Stomach (tissue), 4 donors: ENCODE measurements around the gene TRHDE.

Experiments used
- CTCF ChIP-seq, 7 experiments: fragments of 450-650 bp in 4 of 7; fragments of 200-600 bp in 3 of 7; sonication (generic) in 3 of 7; IDR thresholded peaks; one replicate each; pipeline ENCODE4 v1.5.1; 2016 to 2019; ENCODE audit warnings: antibody characterized with exemption in 7 of 7, control low read depth in 2 of 7, mild to moderate bottlenecking in 1 of 7
- EP300 ChIP-seq: sonication (generic); formaldehyde crosslinking; IDR thresholded peaks from one replicate; pipeline ENCODE4 v1.6.1; 2017; ENCODE audit warnings: antibody characterized with exemption
- POLR2A ChIP-seq, 4 donors: fragments of 450-650 bp; IDR thresholded peaks; one replicate each; pipeline ENCODE4 v1.6.1; 2016; ENCODE audit warnings: antibody characterized with exemption in 4 of 4, control low read depth in 2 of 4, mild to moderate bottlenecking in 1 of 4, moderate library complexity in 1 of 4
- POLR2AphosphoS5 ChIP-seq, 3 donors: sonication (generic); formaldehyde crosslinking; IDR thresholded peaks; one replicate each; pipeline ENCODE4 v1.6.1; 2016; ENCODE audit warnings: antibody characterized with exemption in 3 of 3

DNA sequence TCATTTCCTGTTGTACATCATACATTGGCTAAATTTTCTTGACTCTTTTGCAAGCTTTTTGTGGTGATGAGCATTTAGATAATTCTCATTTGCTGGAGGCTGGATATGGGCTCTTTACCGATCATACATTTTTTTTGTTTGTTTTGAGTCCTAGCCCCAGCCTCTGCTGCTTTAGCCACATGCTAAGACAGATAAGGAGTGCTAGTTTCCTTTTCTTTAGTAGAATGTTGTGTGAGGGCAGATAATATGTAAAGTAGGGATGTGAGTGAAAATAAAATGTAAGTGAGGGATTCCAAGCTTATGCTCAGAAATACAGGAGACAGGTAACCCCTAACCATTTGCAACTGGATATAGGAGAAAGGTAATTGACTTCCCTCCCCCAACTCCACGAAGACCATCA, 405.7 kb downstream of the TRHDE start:
- TF ChIP-seq POLR2AphosphoS5 (IDR thresholded peaks at IDR 0.05) (no peak), POLR2A (IDR thresholded peaks at IDR 0.05) (no peak), CTCF (IDR thresholded peaks at IDR 0.05) (no peak), EP300 (no peak)
